HG02981 (cell line): Measurements from ENCODE around the gene CPD.
"Not testable (repeated sequence)": the region's sequence is repeated elsewhere in the genome, so short reads cannot be mapped to it uniquely, and the experiment has no call there.

Experiments
- ATAC-seq: cut with Tn5 transposase; IDR thresholded peaks from one replicate; pipeline ENCODE4 v1.9.1; 2021; ENCODE audit warnings: mild to moderate bottlenecking, moderate library complexity; ENCODE audit not compliant: unreplicated experiment

CPD gene

DNA sequence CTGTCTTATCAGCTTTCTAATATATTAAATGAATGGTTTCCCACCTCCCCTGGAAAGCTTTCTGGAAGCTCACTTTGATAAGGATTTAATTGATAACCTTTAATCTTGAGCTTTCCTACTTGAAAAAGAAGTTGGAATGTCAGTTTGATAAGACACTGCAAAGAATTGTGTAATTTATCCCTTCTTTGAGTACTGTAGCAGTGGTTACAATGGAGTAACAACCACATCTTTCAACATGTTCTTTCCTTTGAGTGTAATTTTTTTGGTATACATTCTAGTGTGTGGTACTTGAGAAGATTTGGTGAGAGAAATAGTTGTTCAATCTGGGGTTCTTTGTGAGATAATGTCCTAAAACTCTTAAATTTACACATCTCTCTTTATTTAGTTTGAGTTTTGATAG, 43.4 kb downstream of the CPD start:
- ATAC-seq = no peak

GRCh38 chr17:30424471-30424870, 45.7 kb downstream of the CPD start:
- no peak for ATAC-seq

DNA sequence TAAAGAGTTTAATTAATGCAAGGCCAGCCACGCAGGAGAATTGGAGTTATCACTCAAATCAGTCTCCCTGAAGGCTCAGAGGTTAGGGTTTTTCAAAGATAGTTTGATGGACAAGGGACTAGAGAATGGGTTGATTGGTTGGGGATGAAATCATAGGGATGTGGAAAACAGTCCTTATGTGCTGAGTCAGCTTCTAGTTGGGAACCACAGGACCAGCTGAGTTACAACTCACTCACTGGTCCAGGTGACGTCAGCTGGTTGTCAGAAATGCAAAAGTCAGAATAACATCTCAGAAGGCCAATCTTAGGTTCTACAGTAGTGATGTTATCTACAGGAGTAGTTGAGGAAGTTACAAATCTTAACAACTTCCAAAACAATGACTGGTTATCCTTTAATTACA, 47.6 kb downstream of the CPD start:
- no peak for ATAC-seq

- no peak for ATAC-seq
Measured at GRCh38 chr17:30427611-30428010, 48.9 kb downstream of the CPD start.

GRCh38 chr17:30429155-30429554, 50.4 kb downstream of the CPD start:
- no peak for ATAC-seq

GRCh38 chr17:30433514-30433913, 54.8 kb downstream of the CPD start:
- ATAC-seq = no peak

DNA sequence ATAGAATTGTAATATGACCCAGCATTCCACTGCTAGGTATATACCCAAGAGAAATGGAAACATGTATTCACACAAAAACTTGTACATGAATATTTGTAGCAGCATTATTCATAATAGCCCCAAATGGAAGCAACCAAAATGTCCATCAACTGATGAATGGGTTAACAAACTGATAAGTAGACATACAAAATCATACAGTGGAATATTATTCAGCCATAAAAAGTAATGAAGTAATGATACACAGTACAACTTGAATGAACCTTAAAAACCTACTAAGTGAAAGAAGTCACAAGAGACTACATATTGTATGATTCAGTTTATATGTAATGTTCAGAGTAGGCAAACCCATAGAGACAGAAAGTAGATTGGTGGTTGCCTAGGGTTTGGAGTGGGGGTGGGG, 58.0 kb downstream of the CPD start:
- ATAC-seq = no peak

DNA sequence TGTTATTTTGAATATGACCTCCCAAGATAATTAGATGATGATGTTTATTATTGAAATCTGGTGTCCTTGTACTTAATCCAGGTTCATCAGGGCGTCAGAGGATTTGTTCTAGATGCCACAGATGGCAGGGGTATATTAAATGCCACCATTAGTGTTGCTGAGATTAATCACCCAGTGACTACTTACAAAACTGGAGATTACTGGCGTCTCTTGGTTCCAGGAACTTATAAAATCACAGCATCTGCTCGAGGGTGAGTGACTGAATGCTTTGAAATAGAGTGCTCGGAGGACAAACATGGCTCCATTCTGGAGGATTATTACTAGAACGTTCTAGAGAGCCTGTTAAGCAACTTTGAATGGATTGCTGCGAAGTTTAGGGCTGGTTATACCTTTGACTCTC, 65.0 kb downstream of the CPD start:
- no peak for ATAC-seq

- not testable (repeated sequence) for ATAC-seq
Measured at GRCh38 chr17:30446640-30447039, 67.9 kb downstream of the CPD start.

- no peak for ATAC-seq
Measured at GRCh38 chr17:30449480-30449879, 70.8 kb downstream of the CPD start.

DNA sequence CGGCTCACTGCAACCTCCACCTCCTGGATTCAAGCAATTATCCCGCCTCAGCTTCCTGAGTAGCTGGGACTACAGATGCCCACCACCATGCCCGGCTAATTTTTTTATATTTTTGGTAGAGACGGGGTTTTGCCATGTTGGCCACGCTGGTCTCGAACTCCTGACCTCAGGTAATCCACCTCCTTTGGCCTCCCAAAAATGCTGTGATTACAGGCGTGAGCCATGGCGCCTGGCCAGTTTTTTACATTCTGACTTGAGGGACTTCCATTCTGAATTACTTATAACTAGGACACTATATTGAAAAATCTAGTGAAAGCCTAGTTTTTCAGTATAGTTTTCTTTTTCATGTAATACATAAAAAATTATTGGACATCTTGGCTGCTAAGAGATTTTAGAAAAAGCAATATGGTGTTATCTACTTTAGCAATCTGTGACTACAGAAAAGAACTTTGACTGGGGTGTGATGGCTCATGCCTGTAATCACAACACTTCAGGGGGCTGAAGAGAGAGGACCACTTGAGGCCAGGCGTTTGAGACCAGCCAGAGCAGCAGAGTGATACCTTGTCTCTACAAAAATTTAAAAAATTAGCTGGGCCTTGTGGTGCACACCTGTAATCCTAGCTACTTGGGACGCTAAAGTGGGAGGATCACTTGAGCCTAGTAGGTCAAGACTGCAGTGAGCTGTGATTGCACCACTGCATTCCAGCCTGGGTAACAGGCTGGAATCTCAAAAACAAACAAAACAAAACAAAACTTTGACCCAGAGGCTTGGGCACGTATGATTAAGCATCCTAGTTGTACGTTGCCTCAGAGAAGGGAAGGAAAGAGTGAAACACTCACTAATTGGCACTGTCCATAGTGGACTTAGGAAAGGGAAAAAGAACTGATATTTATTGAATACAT, 71.6 kb downstream of the CPD start:
- no peak for ATAC-seq

DNA sequence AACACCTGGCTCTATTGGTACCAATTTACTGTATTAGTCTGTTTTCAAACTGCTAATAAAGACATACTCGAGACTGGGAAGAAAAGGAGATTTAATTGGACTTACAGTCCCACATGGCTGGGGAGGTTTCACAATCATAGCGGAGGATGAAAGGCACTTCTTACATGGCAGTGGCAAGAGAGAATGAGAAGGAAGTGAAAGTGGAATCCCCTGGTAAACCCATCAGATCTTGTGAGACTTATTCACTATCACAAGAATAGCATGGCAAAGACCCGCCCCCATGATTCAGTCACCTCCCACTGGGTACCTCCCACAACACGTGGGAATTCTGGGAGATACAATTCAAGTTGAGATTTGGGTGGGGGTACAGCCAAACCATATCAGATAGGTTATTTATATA, 75.9 kb downstream of the CPD start:
- no peak for ATAC-seq

DNA sequence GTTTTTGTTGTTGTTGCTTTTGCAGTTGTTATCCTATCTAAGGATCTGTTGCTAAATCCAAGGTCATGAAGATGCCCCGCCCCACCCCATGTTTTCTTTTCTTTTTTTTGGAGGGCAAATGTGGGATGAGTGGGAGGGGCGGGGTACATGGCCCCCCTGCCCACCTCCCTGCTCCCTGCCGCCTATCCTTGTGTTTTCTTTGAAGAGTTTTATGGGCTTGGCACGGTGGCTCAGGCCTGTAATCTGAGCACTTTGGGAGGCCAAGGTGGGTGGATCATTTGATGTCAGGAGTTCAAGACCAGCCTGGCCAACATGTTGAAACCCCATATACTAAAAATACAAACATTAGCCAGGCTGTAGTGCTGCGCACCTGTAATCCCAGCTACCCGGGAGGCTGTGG, 79.6 kb downstream of the CPD start:
- no peak for ATAC-seq

GRCh38 chr17:30458797-30459413, 80.2 kb downstream of the CPD start:
- ATAC-seq = not testable (repeated sequence)

DNA sequence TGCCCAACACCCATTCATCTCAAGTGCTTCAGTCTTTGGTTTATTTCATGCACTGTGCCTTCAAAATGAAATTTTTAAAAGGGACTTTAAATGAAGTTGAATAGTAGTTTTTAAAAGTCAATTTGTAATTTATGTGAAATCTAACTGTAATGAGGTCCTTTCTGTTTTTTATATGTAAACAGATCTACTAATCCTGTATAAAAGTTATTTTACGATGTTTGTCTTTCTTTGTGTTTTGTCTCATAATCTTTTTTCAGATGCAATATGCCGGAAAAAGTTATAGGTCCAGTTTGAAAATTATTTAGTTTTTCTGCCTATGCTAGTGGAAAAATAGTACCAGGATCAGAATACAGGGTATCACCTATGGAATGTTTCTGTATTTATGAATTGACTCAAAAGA, 89.7 kb downstream of the CPD start:
- ATAC-seq = no peak

DNA sequence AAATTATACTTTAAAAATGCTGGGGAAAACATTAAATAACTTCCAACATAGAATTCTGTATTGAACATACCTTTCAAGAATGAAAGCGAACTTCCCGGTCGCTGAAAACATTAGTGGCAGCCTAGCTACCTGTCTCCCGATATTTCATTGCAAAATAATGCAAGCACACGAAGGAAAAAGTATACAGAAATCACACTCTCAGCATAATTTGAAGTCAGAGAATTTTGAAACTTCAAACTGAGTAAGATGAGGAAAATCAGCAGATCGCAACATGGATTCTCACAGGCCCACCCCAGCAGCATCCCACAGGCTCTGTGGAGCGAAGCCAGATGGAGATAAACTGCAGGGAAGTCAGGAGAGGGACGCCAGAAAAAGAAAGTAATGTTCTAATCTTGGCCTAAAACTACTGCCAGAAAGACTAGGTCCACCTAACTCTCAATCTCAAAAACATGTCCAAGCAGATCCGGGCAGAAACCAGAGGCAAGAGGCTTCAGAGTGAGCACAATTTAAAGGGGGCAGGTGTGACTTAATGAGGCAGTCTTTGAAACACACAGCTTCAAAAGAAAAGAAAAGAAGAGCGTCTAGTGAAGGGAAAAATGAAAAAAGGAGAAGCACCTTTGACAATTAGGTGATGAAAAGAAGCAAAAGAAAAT, 93.6 kb downstream of the CPD start:
- ATAC-seq = no peak

DNA sequence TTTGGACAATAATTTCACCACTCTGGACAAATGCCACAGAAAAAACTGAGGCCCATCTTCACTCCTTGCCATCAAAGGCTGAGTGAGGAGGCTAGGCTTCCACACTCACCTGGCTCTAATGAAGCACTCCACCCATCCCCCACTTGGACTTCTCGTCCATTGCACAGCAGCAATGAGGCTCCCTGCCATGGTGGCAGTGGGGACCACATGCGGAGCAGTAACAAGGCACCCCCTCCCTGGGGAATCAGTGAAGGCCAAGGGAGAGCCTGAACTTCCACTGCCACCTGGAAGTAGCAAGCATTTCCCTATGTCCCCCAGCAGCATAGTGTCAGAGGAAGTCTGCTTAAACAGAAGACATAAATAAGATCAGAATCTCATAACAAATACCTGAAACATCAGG, 96.5 kb downstream of the CPD start:
- ATAC-seq = no peak

GRCh38 chr17:30476726-30477082, 98.0 kb downstream of the CPD start:
- ATAC-seq = no peak

GRCh38 chr17:30477083-30477773, 98.5 kb downstream of the CPD start, which contains the start of gene GOSR1:
TSS of gene GOSR1 (plus strand) at chr17:30477408. CDS start at chr17:30477434, 26 bp downstream.
- peak; percentile 94 for ATAC-seq

DNA sequence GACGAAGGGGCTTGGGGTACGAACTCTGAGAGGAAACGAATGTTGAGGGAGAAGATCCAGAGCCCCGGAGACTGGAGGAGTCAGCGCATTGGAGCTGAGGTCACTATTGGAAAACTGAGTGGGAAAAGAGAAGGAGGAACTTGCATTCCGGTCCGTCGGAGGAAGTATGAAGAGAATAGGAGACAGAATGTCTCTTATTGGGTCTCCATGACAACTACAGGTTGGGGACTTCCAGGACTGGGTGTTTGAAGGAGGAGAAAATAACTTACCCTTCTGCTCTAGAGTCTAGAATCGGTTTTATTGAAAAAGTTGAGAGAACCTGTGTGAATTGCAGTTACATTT, 99.0 kb downstream of the CPD start:
- ATAC-seq = no peak

DNA sequence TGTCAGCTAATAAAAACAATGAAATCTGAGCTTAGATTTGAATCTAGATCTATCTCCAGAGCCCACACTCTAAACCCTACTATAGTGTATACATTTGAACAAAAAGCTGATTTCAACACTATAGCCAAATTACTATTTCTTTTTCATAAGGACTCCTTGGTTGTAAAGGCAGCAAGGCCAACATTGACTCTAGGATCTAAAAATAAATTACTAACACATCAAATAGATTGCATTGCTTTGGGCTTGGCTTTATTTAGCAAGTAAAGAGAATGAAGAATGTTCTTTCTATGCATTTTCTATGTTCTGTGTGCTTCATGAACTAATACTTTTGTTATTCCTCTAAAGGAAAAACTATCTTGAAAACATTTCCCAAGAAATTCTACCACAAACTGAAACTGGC, 103.8 kb downstream of the CPD start:
- ATAC-seq = no peak
